ENCODE results near the gene RPS6KA5. TPM values are rescaled to one million over a fixed set of nuclear protein-coding genes. Genes with fewer than 3 reads are reported as not detected.
"Not testable (repeated sequence)": the region's sequence is repeated elsewhere in the genome, so short reads cannot be mapped to it uniquely, and the experiment has no call there.

The RPS6KA5 gene
- total RNA-seq, 2 donors from 2014 or later = 22.1 to 23.3 TPM

GRCh38 chr14:91005716-91006115, 54.7 kb downstream of the RPS6KA5 start:
- no peak for ATAC-seq
- intact Hi-C loops (cut with DNase I, micrococcal nuclease) = no loop called here
- DNase-seq = no peak

GRCh38 chr14:91004987-91005386, 55.5 kb downstream of the RPS6KA5 start:
- intact Hi-C loops (cut with DNase I, micrococcal nuclease) = no loop called here
- no peak for DNase-seq
- ATAC-seq = no peak

GRCh38 chr14:90999299-90999698, 61.1 kb downstream of the RPS6KA5 start:
- DNase-seq = no peak
- intact Hi-C loops (cut with DNase I, micrococcal nuclease) = no loop called here

GRCh38 chr14:90996967-90997366, 63.5 kb downstream of the RPS6KA5 start:
- no peak for DNase-seq
- intact Hi-C loops (cut with DNase I, micrococcal nuclease) = no loop called here
- no peak for ATAC-seq

More at GRCh38 chr14:90999299-90999698, 61.1 kb downstream of the RPS6KA5 start:
- ATAC-seq = no peak

DNA sequence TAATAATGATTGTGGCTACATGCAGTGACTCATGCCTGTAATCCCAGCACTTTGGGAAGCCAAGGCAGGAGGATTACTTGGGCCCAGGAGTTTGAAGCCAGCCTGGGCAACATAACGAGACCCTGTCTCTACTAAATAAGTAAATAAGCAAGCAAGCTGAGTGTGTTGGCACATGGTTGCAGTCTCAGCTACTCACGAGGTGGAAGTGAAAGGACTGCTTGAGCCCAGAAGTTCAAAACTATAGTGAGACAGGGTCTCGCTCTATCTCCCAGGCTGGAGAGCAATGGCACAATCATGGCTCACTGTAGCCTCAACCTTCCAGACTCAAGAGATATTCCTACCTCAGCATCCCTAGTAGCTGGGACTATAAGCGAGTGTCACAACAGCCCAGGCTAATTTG, 64.7 kb downstream of the RPS6KA5 start:
- no peak for DNase-seq
- ATAC-seq = no peak
- intact Hi-C loops (cut with DNase I, micrococcal nuclease) = no loop called here

GRCh38 chr14:90993792-90994191, 66.6 kb downstream of the RPS6KA5 start:
- intact Hi-C loops (cut with DNase I, micrococcal nuclease) = no loop called here
- no peak for ATAC-seq
- no peak for DNase-seq

- no peak for ATAC-seq
- DNase-seq = no peak
- intact Hi-C loops (cut with DNase I, micrococcal nuclease) = no loop called here
Measured at GRCh38 chr14:90991690-90992443, 68.6 kb downstream of the RPS6KA5 start.

DNA sequence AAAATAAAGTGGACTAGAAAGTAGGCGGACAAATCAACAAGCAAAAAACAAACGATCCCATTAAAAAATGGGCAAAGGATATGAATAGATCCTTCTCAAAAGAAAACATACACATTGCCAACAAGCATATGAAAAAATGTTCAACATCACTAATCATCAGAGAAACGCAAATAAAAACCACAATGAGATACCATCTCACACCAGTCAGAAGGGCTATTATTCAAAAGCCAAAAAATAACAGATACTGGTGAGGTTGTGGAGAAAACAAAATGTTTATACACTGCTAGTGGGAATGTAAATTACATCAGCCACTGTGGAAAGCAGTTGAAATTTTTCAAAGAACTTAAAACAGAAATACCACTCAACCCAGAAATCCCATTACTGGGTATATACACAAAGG, 70.3 kb downstream of the RPS6KA5 start:
- no peak for ATAC-seq

DNA sequence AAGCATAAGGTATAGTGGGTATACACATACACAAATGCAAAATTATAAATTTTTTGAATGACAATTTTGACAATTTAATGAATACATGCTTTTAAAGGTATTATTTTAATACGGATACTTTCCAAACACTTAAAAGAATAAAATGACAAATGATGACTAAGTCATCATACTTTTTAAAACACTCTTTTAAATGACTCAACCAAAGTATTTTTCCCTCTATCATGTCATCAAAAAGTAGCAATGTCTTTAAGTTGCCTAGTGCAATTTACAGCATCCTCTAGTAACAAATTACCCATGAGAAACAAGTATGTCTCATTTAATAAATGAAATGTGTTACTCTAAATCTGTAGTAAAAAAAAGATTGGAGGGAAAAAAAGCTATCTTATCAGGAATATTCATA, 73.3 kb downstream of the RPS6KA5 start:
- intact Hi-C loops (cut with DNase I, micrococcal nuclease) = no loop called here
- ATAC-seq = no peak
- no peak for DNase-seq

More for the DNA sequence above, 70.3 kb downstream of the RPS6KA5 start:
- intact Hi-C loops (cut with DNase I, micrococcal nuclease) = no loop called here
- DNase-seq = no peak

DNA sequence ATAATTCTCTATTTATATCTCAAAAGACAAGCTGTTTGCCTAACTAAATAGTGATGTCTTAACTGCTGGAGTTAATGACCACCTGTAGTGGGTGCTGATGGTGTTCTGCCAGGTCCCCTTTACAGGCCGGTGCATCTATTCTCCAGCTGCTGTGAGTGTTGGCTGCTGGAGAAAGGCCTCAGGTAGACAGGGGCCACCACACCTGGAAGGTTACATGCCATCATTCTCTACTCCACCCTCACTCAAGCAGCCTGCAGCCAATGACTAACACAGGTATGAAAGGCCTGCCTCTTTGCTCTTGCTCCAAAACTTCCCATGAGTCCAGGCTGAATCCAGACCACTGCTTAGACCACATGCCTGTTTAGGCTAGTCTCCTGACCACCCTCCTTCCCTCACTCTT, 73.9 kb downstream of the RPS6KA5 start:
- intact Hi-C loops (cut with DNase I, micrococcal nuclease) = no loop called here
- DNase-seq (no peak), ATAC-seq (peak; percentile 26)

DNA sequence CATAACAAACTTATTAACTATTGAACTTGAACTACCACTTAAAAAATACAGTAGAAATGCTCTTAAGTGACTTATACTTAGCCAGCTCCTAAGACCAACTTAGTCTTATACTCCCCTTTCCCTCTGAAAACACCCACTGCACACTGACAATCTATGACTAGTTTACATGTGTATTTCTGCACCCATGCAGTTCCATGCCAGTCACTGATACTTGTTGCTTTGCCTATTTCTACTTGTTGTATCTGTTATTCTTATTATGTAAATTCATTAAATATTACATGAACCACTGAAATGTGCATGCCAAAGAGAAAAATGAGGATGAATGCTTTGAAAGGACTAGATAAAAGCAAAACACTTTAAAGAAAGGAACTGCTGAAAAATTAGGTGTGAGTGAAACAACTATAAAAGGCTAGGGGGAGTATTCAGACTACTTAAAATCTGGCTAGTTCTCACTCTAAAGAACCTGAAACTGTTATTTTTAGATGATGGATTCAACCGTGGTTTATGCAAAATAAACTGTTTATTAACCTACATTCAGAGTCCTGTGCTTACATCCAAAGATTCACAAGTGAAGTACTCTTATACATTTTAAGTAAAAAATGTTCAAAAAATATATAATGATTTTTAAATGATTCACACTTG, 74.7 kb downstream of the RPS6KA5 start:
- DNase-seq (no peak), ATAC-seq (no peak)
- intact Hi-C loops (cut with DNase I, micrococcal nuclease) = no loop called here

DNA sequence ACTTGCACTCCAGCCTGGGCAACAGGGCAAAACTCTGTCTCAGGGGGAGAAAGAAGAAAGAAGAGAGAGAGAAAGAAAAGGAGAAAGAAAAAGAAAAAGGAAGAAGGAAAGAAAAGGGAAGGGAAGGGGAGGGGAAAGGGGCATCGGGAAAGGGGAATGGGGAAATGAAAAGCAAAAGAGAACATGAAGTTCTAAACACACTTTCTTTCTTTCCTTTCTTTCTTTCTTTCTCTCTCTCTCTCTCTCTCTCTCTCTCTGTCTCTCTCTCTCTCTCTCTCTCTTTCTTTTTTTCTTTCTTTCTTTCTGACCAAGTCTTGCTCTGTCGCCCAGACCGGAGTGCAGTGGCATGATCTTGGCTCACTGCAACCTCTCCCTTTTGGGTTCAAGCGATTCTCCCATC, 76.9 kb downstream of the RPS6KA5 start:
- no peak for ATAC-seq
- intact Hi-C loops (cut with DNase I, micrococcal nuclease) = no loop called here
- DNase-seq = no peak

- ATAC-seq = no peak
- intact Hi-C loops (cut with DNase I, micrococcal nuclease) = no loop called here
- no peak for DNase-seq
Measured at GRCh38 chr14:90981636-90982035, 78.8 kb downstream of the RPS6KA5 start.

DNA sequence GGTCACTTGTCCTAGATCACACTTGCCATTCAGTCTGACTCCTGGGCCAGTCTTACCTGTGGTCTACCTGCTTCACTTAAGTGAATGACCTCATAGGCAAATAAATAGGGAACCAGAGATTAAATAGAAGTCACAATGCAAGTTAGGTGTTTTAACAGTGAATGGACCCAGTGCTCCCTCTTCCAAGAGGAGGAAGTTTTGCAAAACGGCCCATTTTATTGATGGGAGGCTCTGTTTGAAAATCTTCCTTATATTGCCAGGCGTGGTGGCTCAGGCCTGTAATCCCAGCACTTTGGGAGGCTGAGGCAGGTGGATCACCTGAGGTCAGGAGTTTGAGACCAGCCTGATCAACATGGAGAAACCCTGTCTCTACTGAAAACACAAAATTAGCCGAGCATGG, 79.8 kb downstream of the RPS6KA5 start:
- peak; percentile 61 for ATAC-seq

DNA sequence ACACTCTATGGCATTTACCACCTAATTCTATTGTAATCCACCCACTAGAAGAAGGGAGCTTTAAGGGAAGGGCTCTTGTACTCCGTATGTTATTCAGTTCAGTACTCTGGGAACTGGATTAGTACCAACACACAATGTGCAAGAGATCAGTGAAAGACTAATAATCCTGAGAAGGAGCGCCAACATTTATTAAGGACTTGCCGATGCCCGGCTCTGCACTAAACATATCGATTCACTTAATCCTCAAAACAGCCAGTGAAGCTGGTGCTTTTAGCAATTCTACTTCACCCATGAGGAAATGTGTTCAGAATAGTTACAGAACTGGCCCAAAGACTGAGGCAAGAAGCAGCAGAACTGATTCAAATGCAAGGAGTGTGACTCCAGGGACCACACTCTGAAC, 80.9 kb downstream of the RPS6KA5 start:
- ATAC-seq (no peak), DNase-seq (no peak)

More for the DNA sequence above, 79.8 kb downstream of the RPS6KA5 start:
- DNase-seq; intact Hi-C loops (cut with DNase I, micrococcal nuclease): not testable (repeated sequence)

DNA sequence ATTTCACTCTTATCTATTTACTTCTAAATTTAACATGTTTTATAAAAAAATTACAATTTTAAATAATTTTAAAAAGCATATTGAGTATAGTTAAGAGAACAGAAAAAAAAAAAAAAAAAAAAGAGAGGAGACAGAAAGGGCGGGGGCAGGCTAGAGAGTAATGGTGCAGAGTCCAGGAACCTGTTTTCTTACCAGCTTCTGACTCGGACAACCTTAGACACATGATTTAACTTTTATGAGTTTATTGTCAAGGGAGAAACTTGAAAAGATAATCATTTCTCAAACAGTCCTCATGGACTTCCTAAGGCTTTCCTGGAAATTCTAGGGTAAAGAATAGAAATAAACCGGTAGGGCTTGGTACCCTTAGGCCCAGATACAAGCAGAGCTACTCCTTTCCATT, 84.3 kb downstream of the RPS6KA5 start:
- intact Hi-C loops (cut with DNase I, micrococcal nuclease) = no loop called here
- peak; percentile 89 for ATAC-seq
- DNase-seq = peak; percentile 51 to 59

More for the DNA sequence above, 80.9 kb downstream of the RPS6KA5 start:
- intact Hi-C loops (cut with DNase I, micrococcal nuclease) = no loop called here

GRCh38 chr14:90971687-90972086, 88.8 kb downstream of the RPS6KA5 start:
- no peak for ATAC-seq
- DNase-seq = no peak
- intact Hi-C loops (cut with DNase I, micrococcal nuclease) = no loop called here

GRCh38 chr14:90970167-90970600, 90.3 kb downstream of the RPS6KA5 start:
- intact Hi-C loops (cut with DNase I, micrococcal nuclease) = no loop called here
- ATAC-seq (peak; percentile 56), DNase-seq (no peak)

GRCh38 chr14:90969531-90970166, 90.8 kb downstream of the RPS6KA5 start:
- DNase-seq = no peak
- intact Hi-C loops (cut with DNase I, micrococcal nuclease) = no loop called here
- no peak for ATAC-seq

DNA sequence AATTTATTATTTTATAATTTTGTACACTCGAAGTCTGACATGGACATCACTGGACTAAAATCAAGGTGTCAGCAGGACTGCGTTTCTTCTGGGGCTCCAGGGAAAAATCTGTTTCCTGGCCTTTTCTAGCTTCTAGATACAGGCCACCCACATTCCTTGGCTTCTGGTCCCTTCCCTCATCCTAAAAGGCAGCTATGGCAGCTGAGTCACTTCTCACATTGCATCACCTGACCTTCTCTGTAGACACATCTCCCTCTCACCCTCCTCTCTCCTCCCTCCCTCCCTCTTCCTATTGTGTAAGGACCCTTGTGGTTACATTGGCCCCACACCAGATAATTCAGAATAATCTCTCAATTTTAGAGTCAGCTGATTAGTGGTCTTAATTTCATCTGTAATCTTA, 92.4 kb downstream of the RPS6KA5 start:
- ATAC-seq = no peak
- no peak for DNase-seq
- intact Hi-C loops (cut with DNase I, micrococcal nuclease) = no loop called here
